Loucy (cell line): Measurements from ENCODE around the gene CNKSR3.

Experiments used
- CTCF ChIP-seq: fragments of 200-600 bp; sonication (generic); conservative IDR thresholded peaks from 2 replicates; pipeline ENCODE4 v1.5.1; 2014; ENCODE audit warnings: mild to moderate bottlenecking, antibody characterized with exemption, low read length
- EZH2phosphoT487 ChIP-seq: fragments of 200-600 bp; IDR thresholded peaks from 2 replicates; pipeline ENCODE4 v1.6.1; 2018; ENCODE audit warnings: antibody characterized with exemption, mild to moderate bottlenecking, moderate library complexity, borderline replicate concordance

GRCh38 chr6:154361476-154361875 lies 149.0 kb downstream of the CNKSR3 start:
- TF ChIP-seq CTCF: no peak
- TF ChIP-seq EZH2phosphoT487: no peak
